ENCODE measurements around the gene TSNAXIP1. TPM values are rescaled to one million over a fixed set of nuclear protein-coding genes. Genes with fewer than 3 reads are reported as not detected.

The TSNAXIP1 gene
- total RNA-seq, 8 experiments from 2014 or later = 1.0 to 13.0 (median 3.0) TPM

DNA sequence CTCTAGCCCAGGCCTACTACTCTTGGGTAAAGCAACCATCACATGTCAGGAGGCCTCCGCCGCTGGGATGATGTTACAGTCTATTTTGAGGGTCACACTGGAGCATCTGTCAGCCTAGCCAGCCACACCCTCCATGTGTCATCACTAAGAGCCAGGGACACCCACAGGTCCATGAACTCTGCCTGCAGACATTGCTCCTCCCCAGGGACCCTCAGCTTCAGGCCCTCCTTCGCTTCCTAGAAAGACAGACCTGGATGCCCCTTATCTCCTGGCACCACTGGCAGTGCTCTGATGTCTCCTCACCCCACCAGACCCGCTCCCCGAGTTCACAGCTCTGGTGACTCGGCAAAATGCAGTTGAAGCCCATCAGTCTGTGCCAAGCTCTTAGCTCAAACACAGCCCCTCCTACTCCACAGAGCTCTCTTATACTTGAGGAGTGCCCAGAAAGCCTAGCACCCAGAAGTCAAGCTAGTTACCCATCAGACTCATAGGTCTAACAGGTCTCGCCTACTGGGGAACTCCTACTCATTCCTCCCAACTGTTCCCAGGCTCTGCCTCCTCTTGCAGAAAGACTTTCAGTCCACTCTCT, 6.3 kb upstream of the TSNAXIP1 start:
- Histone ChIP-seq H3K4me3 (no peak overlapping the region), H3K27ac (peak overlapping the region in 1 of 2 donors; percentile 62), H3K4me1 (replicated peaks in 1 of 2) (peaks cover 4 to 6% of the 10 kb centered on the region in 2 donors)
- in situ Hi-C loops (cut with MboI; ENCODE audit: low pct_unique_long_range_greater_than_20kb in 2 of 9, low sequenced_read_pairs in 9 of 9, unreplicated experiment in 9 of 9) = no loop called here
- WGBS, 10 experiments = 60 to 100% (median 93%) methylated on average over 1 to 6 of the region's 7 CpGs
- peak; percentile 43 to 97 (median 96) for ATAC-seq (replicated peaks in 6 of 8)

DNA sequence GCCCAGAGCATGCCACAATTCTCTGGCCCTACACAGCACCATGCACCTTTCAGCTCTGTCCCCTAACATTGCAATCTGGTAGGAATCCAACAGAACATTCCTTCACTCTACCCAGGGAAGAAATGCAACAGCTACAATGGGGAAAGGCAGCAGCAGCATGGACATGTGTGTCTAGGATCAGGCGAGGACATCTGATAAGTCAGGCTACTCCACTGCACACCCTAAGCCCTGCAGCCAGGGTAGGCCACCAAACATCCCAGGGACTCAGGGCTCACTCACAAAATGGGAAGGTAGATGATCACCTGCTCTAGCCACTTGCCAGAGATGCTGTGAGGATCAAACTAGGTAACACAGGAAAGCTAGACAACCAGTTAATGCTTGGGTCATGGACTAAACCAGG, 5.4 kb upstream of the TSNAXIP1 start:
- no peak for ATAC-seq (replicated peaks in 6 of 8)
- peaks cover 4 to 7% of the 10 kb centered on the region in 2 donors for H3K4me1 ChIP-seq (replicated peaks in 1 of 2)
- 86 to 100% methylated on average over 1 of the region's 1 CpG; no CpG with 5 or more reads in 8 of the 10 experiments for WGBS, 10 experiments
- no peak overlapping the region for H3K27ac ChIP-seq
- H3K4me3 ChIP-seq = no peak overlapping the region
- in situ Hi-C loops (cut with MboI; ENCODE audit: low pct_unique_long_range_greater_than_20kb in 2 of 9, low sequenced_read_pairs in 9 of 9, unreplicated experiment in 9 of 9) = no loop called here

DNA sequence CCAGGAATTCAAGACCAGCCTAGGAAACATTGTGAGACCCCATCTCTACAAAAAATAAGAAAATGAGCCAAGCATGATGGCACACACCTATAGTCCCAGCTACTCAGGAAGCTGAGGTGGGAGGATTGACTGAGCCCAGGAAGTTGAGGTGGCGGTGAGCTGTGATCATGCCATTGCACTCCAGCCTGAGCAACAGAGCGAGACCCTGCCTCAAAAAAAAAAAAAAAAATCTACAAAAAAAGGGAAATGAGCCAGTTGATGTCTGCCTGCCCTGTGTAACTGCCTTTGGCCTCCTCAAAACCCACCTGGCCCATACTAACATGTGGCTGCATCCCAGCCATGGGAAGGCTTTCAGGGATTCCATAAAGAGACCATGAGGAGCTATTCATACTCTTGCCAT, 4.8 kb upstream of the TSNAXIP1 start:
- WGBS, 10 experiments = 83 to 100% (median 100%) methylated on average over 1 to 2 of the region's 2 CpGs; no CpG with 5 or more reads in 5 of the 10 experiments
- in situ Hi-C loops (cut with MboI; ENCODE audit: low pct_unique_long_range_greater_than_20kb in 2 of 9, low sequenced_read_pairs in 9 of 9, unreplicated experiment in 9 of 9) = no loop called here
- no peak overlapping the region for H3K27ac ChIP-seq
- ATAC-seq (replicated peaks in 6 of 8) = no peak
- H3K4me1 ChIP-seq (replicated peaks in 1 of 2) = peaks cover 4 to 7% of the 10 kb centered on the region in 2 donors
- H3K4me3 ChIP-seq = no peak overlapping the region

DNA sequence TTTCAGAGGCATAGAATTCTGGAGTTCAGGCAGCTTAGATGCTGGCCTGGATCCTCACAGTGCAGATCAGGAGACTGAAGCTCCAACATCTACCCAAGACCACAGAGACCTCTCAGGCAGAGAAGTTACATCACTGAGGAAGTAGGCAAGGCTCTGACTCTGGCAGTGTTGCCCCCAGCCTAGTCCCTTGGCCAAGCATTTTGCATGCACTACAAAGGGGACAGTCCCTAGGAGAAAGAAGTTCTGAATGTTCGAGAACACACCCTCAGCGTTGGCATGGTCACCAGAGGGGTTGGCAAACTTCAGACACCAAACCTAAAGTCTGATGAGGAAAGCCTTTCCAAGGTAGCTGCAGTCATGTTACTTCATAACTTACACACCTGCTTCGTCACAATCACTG, 2.8 kb upstream of the TSNAXIP1 start:
- Histone ChIP-seq H3K4me3 (no peak overlapping the region), H3K27ac (no peak overlapping the region), H3K4me1 (replicated peaks in 1 of 2) (peaks cover 7% of the 10 kb centered on the region in 2 donors)
- 50 to 100% (median 85%) methylated on average over 1 to 3 of the region's 3 CpGs; no CpG with 5 or more reads in 7 of the 10 experiments for WGBS, 10 experiments
- ATAC-seq (replicated peaks in 6 of 8) = no peak
- in situ Hi-C loops (cut with MboI; ENCODE audit: low pct_unique_long_range_greater_than_20kb in 2 of 9, low sequenced_read_pairs in 9 of 9, unreplicated experiment in 9 of 9) = no loop called here

DNA sequence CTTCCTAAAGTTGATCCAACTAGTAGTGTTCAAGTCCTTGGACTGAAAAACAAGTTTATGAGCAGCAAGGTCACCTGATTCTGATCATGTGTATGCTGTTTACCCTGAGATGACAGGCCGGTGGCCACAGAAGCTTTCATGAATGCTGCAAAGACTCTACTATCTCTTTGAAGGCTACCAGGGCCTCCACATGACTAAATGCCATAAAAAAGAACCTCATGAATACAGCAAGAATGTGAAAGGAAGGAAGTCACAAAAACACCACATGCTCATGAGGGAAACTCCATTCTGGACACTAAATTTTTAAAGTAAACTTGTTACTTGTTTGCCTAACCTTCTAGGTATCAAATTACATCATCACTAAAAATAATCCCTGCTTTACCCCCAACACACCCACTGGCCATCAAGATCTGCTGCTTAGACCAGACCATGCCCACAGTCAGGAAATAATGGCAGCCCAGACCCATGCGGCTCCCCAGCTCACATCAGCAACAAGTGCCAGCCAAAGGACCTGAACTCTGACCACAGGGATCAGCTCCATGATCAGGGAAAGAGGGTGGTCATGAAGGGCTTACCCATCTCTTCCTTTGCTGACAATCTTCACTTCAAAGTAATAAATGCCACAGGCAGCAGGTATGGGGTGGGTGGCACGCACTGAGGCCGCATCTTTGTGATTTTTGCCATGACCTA, 1.7 kb upstream of the TSNAXIP1 start:
- ATAC-seq (replicated peaks in 6 of 8) = no peak
- H3K4me3 ChIP-seq = peak overlapping the region; percentile 65 to 94 (median 82)

DNA sequence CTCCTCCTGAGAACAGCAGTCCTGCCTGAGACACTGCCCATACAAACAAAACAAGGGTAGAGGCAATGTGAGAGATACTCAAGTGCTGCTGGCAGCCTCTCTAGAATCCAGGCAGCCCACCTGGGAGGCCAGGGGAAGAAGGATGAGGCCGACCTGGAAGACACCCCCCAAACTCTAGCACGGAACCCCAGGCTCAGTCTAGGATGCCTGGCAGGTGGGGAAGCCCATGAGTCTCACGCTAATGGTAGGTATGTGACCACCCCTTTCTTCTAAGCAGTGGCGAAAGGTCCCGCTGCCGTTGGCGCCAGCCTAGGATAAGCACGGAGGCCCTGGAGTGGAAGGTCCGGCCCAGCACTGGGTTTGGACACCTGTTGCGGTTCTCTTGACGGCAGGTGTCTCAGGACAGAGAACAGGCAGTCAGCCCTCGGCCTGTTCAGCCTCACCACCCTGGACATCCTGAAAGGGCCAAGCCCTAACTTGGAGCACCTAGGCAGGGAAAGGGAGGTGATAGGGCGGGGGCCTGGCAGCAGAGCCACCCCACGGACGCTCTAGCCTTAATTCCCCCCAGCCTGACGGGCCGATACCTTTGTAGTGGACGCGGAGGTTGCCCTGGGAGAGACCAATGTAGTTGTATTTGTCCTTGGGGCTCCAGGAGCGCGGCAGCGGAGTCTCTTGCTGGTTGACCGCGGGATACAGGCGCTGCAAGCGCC, 816 bp upstream of the TSNAXIP1 start:
- Histone ChIP-seq H3K27ac (peak overlapping the region; percentile 72 to 87), H3K4me1 (replicated peaks in 1 of 2) (peaks cover 5 to 7% of the 10 kb centered on the region in 2 donors), H3K4me3 (peak overlapping the region; percentile 65 to 94 (median 82))
- peak in 4 of 8 experiments; percentile 3 to 9 (median 8) for ATAC-seq (replicated peaks in 6 of 8)
- 0 to 20% (median 0%) methylated on average over 1 to 16 of the region's 26 CpGs; no CpG with 5 or more reads in 3 of the 10 experiments for WGBS, 10 experiments
- in situ Hi-C loops (cut with MboI; ENCODE audit: low pct_unique_long_range_greater_than_20kb in 2 of 9, low sequenced_read_pairs in 9 of 9, unreplicated experiment in 9 of 9) = no loop called here

More for the DNA sequence above, 1.7 kb upstream of the TSNAXIP1 start:
- peaks cover 7% of the 10 kb centered on the region in 2 donors for H3K4me1 ChIP-seq (replicated peaks in 1 of 2)
- in situ Hi-C loops (cut with MboI; ENCODE audit: low pct_unique_long_range_greater_than_20kb in 2 of 9, low sequenced_read_pairs in 9 of 9, unreplicated experiment in 9 of 9) = no loop called here
- 66 to 94% (median 70%) methylated on average over 1 to 3 of the region's 4 CpGs; no CpG with 5 or more reads in 5 of the 10 experiments for WGBS, 10 experiments
- no peak overlapping the region for H3K27ac ChIP-seq

DNA sequence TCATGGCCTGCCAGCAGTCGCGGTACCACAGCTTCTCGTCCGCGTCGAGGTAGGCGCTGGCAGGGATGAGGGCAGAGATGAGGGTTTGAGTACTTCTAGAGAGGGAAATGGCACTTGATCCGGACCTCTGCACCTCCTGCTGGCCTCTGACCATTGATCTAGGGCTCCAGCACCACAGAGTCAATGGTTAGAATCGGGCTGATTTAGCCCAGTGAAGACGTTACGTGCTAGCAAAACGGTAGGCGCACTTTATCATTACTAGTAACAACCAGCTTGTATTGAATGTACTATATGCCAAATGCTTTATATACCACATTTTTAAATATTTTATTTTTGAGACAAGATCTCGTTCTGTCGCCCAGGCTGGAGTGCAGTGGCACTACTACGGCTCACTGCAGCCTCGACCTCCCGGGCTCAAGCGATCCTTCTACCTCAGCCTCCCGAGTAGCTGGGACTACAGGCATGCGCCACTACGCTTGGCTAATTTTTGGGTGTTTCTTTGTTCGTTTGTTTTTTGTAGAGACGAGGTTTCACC, 526 bp downstream of the TSNAXIP1 start:
- peak in 2 of 8 experiments; percentile 6 to 8 for ATAC-seq (replicated peaks in 6 of 8)
- 5 to 64% (median 34%) methylated on average over 3 to 15 of the region's 24 CpGs; no CpG with 5 or more reads in 1 of the 10 experiments for WGBS, 10 experiments
- peaks cover 5 to 7% of the 10 kb centered on the region in 2 donors for H3K4me1 ChIP-seq (replicated peaks in 1 of 2)
- H3K4me3 ChIP-seq = peak overlapping the region; percentile 65 to 94 (median 82)
- peak overlapping the region; percentile 74 to 86 for H3K27ac ChIP-seq
- in situ Hi-C loops (cut with MboI; ENCODE audit: low pct_unique_long_range_greater_than_20kb in 2 of 9, low sequenced_read_pairs in 9 of 9, unreplicated experiment in 9 of 9) = no loop called here

DNA sequence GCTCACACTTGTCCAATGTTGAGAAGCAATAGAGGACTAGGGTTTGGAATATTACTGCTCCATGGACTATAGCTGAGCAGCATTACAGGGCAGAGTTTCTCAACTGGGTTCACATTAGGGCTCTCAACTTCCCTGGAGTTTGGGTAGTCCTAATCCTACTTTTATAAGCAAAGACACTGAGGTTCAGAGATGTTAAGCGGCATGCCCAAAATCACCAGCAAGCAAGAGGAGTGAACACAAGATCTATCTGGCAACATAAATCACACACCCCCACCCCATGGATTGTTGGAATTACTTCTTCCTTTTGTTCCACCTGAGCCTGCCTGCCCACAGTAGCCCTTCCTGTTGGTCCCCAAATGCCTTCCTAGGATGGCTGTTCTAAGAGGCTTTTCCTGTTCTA, 5.2 kb downstream of the TSNAXIP1 start:
- ATAC-seq (replicated peaks in 6 of 8) = no peak
- WGBS, 10 experiments = 80 to 100% (median 100%) methylated on average over 1 of the region's 1 CpG; no CpG with 5 or more reads in 7 of the 10 experiments
- Histone ChIP-seq H3K4me3 (no peak overlapping the region), H3K27ac (no peak overlapping the region), H3K4me1 (replicated peaks in 1 of 2) (peaks cover 0 to 3% of the 10 kb centered on the region in 2 donors)
- in situ Hi-C loops (cut with MboI; ENCODE audit: low pct_unique_long_range_greater_than_20kb in 2 of 9, low sequenced_read_pairs in 9 of 9, unreplicated experiment in 9 of 9) = no loop called here

DNA sequence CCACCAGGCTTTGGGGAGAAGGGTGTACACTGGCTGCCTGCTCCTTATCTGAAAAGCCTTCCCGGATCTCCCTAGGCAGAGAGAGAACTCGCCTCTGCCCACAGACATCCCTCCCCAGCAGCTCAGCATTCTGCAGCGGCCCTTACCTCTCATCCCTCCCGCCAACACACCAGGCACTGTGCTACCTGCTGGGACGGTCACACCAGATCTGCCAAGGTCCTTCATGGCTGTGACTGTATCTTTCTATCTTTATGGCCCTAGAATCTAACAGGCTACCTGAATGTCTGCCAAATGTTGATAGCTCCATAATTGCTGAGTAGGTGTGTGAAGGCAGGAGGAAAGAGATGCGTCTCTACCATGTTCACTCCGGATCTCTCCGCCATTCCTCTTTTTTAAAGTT, 7.9 kb downstream of the TSNAXIP1 start:
- H3K4me1 ChIP-seq (replicated peaks in 1 of 2) = no peaks in the 10 kb centered on the region
- 50 to 100% (median 85%) methylated on average over 2 to 6 of the region's 8 CpGs; no CpG with 5 or more reads in 3 of the 10 experiments for WGBS, 10 experiments
- no peak for ATAC-seq (replicated peaks in 6 of 8)
- no peak overlapping the region for H3K4me3 ChIP-seq
- H3K27ac ChIP-seq = no peak overlapping the region
- in situ Hi-C loops (cut with MboI; ENCODE audit: low pct_unique_long_range_greater_than_20kb in 2 of 9, low sequenced_read_pairs in 9 of 9, unreplicated experiment in 9 of 9) = no loop called here

DNA sequence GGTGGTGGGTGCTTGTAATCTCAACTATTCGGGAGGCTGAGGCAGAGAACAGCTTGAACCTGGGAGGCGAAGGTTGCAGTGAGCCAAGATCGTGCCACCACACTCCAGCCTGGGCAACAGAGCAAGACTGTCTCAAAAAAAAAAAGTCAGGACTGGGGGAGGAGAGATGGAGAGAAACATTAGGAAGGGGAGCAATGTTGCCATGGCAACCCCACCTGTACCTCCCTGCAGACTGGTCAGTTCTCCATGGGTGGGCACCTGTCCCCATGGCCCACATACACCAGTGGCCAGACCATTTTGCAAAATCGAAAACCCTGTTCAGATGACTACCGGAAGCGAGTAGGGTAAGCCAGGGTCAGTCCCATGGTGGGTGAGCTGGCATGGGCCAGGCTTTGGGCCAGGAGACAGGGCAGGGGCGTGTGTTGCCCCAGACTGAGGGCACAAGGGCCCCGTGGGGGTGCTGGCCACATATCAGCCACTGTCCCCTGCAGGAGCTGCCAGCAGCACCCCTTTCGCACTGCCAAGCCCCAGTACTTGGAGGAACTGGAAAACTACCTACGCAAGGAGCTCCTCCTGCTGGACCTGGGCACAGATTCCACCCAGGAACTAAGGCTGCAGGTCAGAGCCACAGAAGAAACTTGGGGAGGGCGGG, 14.0 kb downstream of the TSNAXIP1 start:
- Histone ChIP-seq H3K27ac (no peak overlapping the region), H3K4me3 (no peak overlapping the region), H3K4me1 (replicated peaks in 1 of 2) (no peaks in the 10 kb centered on the region)
- no peak for ATAC-seq (replicated peaks in 6 of 8)
- 78 to 93% (median 81%) methylated on average over 2 to 8 of the region's 11 CpGs; no CpG with 5 or more reads in 5 of the 10 experiments for WGBS, 10 experiments
- in situ Hi-C loops (cut with MboI; ENCODE audit: low pct_unique_long_range_greater_than_20kb in 2 of 9, low sequenced_read_pairs in 9 of 9, unreplicated experiment in 9 of 9) = no loop called here

DNA sequence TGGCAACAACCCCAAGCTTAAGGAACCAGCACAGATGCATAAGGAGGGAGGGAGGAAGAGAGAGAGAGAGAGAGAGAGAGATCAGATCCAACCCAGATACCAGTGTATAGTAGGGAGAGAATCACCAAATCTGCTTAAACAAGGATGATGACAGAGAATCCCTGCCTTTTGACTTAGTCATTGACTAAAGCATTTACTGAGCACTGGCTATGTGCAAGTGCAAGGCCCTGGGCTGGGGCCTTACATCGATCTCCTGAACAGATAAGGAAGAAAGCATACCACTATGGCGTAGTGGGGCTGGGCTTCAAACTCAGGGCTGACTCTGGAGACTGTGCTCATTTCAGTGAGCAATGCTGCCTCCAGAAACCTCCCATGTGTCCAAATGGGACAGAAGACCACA, 15.8 kb downstream of the TSNAXIP1 start:
- Histone ChIP-seq H3K27ac (no peak overlapping the region), H3K4me3 (no peak overlapping the region), H3K4me1 (replicated peaks in 1 of 2) (no peaks in the 10 kb centered on the region)
- in situ Hi-C loops (cut with MboI; ENCODE audit: low pct_unique_long_range_greater_than_20kb in 2 of 9, low sequenced_read_pairs in 9 of 9, unreplicated experiment in 9 of 9) = no loop called here
- ATAC-seq (replicated peaks in 6 of 8) = peak in 2 of 8 experiments; percentile 62 to 72
- 67 to 94% (median 80%) methylated on average over 1 to 2 of the region's 2 CpGs; no CpG with 5 or more reads in 6 of the 10 experiments for WGBS, 10 experiments

DNA sequence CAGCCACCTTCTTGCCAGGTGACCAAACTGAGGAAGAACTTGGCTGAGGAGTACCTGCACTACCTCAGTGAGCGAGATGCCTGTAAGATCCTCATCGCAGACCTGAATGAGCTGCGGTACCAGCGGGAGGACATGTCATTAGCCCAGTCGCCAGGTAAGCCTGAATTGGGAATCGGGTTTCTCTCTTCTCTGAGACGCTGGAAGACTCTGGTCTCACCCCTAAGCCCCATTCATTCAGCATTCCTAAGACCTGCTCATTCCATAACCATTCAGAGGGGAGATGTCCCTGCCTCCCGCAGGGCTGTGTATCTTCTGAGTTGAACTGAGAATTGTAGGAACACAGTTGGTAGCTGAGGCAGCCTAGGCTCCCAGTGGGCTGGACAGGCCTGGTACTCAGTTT, 18.4 kb downstream of the TSNAXIP1 start:
- ATAC-seq (replicated peaks in 6 of 8) = no peak
- in situ Hi-C loops (cut with MboI; ENCODE audit: low pct_unique_long_range_greater_than_20kb in 2 of 9, low sequenced_read_pairs in 9 of 9, unreplicated experiment in 9 of 9) = no loop called here
- H3K4me3 ChIP-seq = no peak overlapping the region
- 66 to 84% (median 78%) methylated on average over 3 to 6 of the region's 8 CpGs; no CpG with 5 or more reads in 4 of the 10 experiments for WGBS, 10 experiments
- H3K4me1 ChIP-seq (replicated peaks in 1 of 2) = no peaks in the 10 kb centered on the region
- no peak overlapping the region for H3K27ac ChIP-seq
